ENCODE results near the gene EIF2B2.
A peak's percentile ranks its signal among the peaks of the same experiment; 100 is the strongest.

The EIF2B2 gene

DNA sequence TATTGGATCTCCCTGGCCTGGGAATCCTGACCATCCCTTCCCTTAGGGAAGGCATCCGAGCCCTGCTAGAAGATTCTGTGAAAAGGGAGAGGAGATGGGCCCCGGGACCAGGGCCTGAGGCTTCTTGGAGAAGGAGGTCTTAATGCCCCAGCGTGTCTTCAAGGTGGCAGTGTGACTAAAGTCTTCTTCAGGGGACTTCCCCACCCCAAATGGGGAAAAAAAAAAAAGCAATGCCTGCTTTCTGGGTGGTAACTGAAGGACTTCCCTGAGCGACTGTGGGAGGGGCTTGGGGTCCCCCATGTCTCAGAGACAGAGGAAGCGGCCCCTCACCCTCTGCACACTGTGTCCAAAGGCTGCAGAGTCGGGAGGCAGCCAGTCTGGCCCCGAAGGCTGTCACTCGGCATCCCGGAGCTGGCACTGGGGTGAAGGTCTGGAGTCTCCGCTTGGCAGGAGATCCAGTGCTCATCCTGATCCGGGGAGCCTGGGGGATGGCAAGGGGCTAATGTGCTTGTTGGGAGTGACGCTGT lies 39.5 kb upstream of the EIF2B2 start:
- TF ChIP-seq, protein P1, sequence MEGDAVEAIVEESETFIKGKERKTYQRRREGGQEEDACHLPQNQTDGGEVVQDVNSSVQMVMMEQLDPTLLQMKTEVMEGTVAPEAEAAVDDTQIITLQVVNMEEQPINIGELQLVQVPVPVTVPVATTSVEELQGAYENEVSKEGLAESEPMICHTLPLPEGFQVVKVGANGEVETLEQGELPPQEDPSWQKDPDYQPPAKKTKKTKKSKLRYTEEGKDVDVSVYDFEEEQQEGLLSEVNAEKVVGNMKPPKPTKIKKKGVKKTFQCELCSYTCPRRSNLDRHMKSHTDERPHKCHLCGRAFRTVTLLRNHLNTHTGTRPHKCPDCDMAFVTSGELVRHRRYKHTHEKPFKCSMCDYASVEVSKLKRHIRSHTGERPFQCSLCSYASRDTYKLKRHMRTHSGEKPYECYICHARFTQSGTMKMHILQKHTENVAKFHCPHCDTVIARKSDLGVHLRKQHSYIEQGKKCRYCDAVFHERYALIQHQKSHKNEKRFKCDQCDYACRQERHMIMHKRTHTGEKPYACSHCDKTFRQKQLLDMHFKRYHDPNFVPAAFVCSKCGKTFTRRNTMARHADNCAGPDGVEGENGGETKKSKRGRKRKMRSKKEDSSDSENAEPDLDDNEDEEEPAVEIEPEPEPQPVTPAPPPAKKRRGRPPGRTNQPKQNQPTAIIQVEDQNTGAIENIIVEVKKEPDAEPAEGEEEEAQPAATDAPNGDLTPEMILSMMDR (IDR thresholded peaks at IDR 0.05; ENCODE audit: insufficient read depth, low read depth, low read length, missing control alignments), result no peak
- no peak overlapping the region for H3K4me3 ChIP-seq (ENCODE audit: low read depth, low read length)
- peak; percentile 30 for DNase-seq (ENCODE audit: low read depth)

DNA sequence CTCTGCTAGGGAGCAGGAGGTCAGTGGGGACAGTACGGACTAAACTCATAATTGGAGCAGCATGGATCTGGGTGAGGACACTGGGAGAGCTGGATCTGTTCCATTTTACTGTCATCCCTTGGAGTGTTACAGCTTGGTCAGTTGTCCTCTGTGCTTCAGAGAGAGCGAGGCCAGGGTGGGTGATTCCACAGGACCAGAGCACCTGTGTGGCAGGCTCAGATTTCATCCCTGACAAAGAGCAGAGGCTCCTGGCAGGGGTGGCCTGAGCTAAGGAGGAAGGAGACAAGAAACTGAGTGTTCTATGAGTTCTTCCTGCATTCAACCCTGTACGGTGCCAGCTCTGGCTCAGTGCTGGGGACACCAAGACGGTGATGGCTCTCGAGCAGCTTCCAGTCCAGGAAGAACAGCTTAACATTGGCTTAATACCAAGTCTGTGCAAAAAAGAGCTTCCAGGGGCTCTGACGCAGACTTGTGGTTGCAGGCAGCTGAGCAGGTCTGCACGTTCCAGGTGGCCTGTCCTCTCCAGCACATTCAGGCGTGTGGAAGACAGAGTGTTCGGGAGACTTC lies 38.9 kb upstream of the EIF2B2 start:
- DNase-seq (ENCODE audit: low read depth), result no peak
- TF ChIP-seq, protein P1 (IDR thresholded peaks at IDR 0.05; ENCODE audit: insufficient read depth, low read depth, low read length, missing control alignments), result no peak
- H3K4me3 ChIP-seq (ENCODE audit: low read depth, low read length), result no peak overlapping the region

DNA sequence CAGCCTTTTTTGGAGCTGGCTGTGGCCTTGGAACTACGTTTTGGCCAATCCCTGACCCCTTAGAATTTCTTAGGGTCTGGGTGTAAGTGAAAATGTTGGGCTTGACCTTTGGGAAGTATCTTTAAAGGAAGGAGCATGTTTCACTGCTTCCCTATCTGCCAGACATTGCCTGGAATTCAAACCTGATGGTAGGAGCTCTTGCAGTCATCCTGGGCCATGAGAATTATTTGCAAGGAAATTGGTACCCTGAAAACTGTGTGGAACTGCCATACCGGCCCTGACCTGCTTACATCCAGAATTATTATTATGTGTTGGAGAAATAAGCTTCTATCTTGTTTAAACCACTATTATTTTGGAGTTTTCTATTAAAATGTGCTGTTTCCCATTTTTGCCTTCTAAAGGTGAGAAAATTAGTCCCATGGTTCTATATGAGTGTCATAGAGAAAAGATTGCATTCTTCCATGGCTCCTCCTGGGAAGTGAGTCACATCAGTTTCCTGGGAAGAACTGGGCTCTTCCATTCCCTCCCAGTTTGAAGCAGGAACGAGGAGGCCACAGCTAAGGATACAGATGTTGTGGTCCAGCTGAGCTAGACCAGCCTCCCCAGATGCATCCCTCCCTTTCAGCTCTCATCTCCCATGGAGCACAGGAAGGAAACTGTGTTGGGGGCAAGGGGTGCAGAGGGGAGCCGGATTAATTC lies 37.8 kb upstream of the EIF2B2 start:
- TF ChIP-seq, protein P1 (IDR thresholded peaks at IDR 0.05; ENCODE audit: insufficient read depth, low read depth, low read length, missing control alignments), result no peak
- H3K4me3 ChIP-seq (ENCODE audit: low read depth, low read length), result no peak overlapping the region
- DNase-seq (ENCODE audit: low read depth), result no peak

DNA sequence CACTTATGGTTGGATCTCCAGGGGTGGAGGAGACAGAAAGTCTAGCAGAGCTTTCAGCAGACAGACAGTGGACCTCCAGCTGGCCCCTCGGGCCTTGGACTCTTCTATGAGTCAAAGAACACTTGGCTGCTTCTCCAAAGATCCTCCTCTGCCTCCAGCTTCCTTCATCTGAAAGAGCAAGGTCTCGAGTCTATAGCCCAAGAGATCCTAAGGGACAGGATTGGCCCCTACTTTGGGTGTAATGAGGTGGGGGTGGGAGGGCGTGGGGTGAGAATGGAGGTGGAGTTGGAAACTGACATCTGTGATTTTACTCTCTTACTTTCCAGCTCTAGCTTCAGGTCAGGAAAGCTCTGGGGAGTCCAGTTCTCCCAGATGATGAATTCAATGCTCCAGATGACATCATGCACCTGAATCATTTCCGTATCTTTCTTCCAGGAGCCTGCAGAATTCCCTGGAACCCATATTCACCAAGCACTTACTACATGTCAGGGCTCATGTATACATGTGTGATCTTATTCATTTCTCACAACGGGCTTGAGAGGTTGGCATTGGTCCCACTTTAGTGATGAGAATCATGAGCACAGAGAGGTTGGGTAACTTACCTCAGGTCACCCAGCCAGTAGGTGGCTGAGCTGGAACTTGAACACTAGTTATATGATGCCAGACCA lies 37.1 kb upstream of the EIF2B2 start:
- TF ChIP-seq, protein P1 (IDR thresholded peaks at IDR 0.05; ENCODE audit: insufficient read depth, low read depth, low read length, missing control alignments), result no peak
- no peak overlapping the region for H3K4me3 ChIP-seq (ENCODE audit: low read depth, low read length)
- no peak for DNase-seq (ENCODE audit: low read depth)

DNA sequence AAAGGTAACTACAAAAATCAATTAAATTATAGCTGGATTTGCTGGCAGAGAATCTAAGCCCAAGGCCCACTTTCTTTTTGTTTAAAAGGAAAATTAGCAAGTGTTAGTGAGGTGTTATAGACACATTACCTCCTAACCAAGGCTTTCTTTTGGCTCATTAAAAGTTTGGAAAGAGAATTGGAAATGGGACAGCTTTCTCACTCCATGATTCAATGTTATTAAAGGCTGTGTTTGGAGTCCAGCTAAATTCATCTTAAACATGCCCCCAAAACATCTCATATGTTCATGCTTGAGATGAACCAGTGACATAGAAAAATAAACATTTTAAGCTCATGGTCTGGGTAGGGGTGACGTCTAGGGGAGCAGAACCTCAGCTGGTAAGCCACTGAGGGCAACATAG lies 33.9 kb upstream of the EIF2B2 start:
- TF ChIP-seq, protein P1 (IDR thresholded peaks at IDR 0.05; ENCODE audit: insufficient read depth, low read depth, low read length, missing control alignments), result no peak
- no peak for DNase-seq (ENCODE audit: low read depth)
- no peak overlapping the region for H3K4me3 ChIP-seq (ENCODE audit: low read depth, low read length)

DNA sequence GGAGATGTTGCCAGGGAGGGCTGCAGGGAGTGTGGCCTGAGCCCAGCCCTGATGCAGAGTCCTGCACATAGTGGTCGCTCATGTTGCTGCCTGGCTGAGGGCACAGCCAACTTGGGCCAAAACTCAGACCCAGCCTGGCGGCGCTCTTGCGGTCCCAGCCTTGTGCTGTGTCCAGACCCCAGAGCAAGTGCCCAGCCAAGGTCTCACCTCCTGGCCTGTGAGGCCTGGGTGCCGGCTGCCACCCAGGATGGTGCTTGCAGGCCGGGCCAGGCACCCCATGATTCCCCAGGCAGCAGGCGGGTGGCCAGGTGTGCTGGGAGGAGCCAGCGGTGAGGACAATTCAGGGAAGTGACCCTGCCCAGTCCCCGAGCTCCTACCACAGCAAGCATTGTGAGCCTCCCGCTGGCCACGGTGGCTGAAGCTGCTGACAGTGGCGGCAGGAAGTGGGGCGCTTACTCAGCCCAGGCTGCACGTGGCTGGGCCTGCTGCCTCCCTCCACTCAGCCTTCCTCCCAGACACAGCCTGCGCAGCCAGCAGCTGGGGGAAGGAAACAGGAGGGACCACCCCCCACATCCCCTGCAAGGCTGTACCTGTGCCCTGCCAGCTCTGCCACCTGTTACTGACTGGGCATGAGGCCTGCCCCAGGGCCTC lies 29.6 kb upstream of the EIF2B2 start:
- TF ChIP-seq, protein P1 (IDR thresholded peaks at IDR 0.05; ENCODE audit: insufficient read depth, low read depth, low read length, missing control alignments), result no peak
- peak; percentile 24 for DNase-seq (ENCODE audit: low read depth)
- H3K4me3 ChIP-seq (ENCODE audit: low read depth, low read length), result no peak overlapping the region

Data from GM12865 (cell line).